Neural crest cell (in vitro differentiated cells): ENCODE results near the gene HNRNPM. TPM values are rescaled to one million over a fixed set of nuclear protein-coding genes. Genes with fewer than 3 reads are reported as not detected.
"Not testable (repeated sequence)": the region's sequence is repeated elsewhere in the genome, so short reads cannot be mapped to it uniquely, and the experiment has no call there.

ENCODE experiments used
- DNase-seq: peaks from one replicate; pipeline ENCODE4 v3.0.0; 2021; ENCODE audit warnings: low read depth, mixed read lengths, low spot score
- H3K27ac Mint-ChIP-seq: one replicate; pipeline ENCODE4 v1.8.0; 2021; ENCODE audit warnings: mild to moderate bottlenecking, mixed read lengths; ENCODE audit not compliant: unreplicated experiment
- H3K27me3 Mint-ChIP-seq: 2 replicates; pipeline ENCODE4 v1.8.0; 2021; ENCODE audit warnings: low read depth, mild to moderate bottlenecking, mixed read lengths
- H3K36me3 Mint-ChIP-seq: 2 replicates; pipeline ENCODE4 v1.8.0; 2021; ENCODE audit warnings: low read depth, mild to moderate bottlenecking, mixed read lengths
- H3K4me1 Mint-ChIP-seq: 2 replicates; pipeline ENCODE4 v1.8.0; 2021; ENCODE audit warnings: mixed read lengths
- H3K4me3 Mint-ChIP-seq: one replicate; pipeline ENCODE4 v1.8.0; 2021; ENCODE audit warnings: mild to moderate bottlenecking, mixed read lengths
- H3K9me3 Mint-ChIP-seq: 2 replicates; pipeline ENCODE4 v1.8.0; 2021; ENCODE audit warnings: mixed read lengths
- total RNA-seq: library from RNA; stranded (reverse); gene quantifications from 2 replicates; pipeline ENCODE4 v1.2.1, GENCODE V29; 2021
- TF ChIP-seq, protein P1 (sequence below): fragments of 200-600 bp; sonication (generic); conservative IDR thresholded peaks from 2 replicates; pipeline ENCODE4 v1.5.0; 2021; ENCODE audit warnings: antibody characterized with exemption, mild to moderate bottlenecking

Gene HNRNPM
- total RNA-seq, 1 donor from 2014 or later = 493 TPM

DNA sequence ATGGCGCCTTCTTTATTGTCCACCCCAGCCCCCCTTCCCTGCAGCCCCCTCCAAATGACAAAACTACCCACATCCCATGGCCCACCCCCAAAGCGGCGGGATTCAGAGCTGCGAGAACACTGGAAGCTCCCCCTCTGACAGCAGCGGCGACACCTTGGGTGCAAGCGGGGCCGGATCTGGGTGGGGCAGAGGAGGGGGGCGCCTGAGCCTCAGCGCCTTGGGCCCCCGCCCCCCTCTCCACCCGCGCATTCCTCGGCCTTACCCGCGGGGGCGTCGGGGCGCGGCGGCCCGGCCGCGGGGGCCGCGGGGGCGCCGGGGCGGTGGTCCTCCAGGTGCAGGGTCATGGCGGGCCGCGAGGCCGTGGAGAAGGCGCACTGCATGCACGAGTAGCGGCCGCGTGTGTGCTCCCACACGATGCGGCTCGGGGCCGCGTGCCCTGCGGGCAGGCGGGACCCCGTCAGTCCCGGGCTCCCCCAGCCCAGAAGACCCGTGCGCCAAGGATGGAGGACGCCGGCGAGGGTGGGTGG lies 65.9 kb downstream of the HNRNPM start:
- no peak for DNase-seq
- H3K27ac Mint-ChIP-seq = no peak overlapping the region

DNA sequence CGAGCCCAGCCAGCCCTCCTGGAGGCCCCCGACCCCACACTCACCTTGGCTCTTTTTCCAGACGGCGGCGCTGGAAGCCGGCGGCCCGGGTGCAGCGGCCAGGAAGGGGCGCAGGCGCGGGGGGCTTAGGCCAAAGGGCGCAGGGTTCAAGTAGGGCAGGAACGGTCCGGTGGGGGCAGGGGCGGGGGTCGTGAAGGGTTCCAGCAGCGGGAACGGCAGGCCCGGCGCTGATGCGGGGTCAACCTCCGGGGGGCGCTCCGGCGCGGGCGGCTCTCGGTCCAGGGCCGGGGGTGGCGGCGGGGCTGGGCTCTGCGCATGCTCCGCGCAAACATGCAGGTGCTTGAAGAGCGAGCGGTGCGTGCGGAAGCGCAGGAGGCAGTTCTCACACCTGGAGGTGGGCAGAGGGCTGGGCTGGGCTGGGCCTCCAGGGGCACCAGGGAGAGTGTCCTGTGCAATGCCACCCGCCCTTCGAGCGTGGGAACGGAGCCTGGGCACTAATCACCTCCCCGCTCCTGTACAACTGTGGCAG lies 66.9 kb downstream of the HNRNPM start:
- H3K4me3 Mint-ChIP-seq = no peak overlapping the region
- DNase-seq = no peak
- no peak overlapping the region for H3K27ac Mint-ChIP-seq
- H3K36me3 Mint-ChIP-seq = peaks cover 3% of the 10 kb centered on the region
- peaks cover 20% of the 10 kb centered on the region for H3K4me1 Mint-ChIP-seq
- H3K27me3 Mint-ChIP-seq = no peaks in the 10 kb centered on the region
- peaks cover 3% of the 10 kb centered on the region for H3K9me3 Mint-ChIP-seq
- TF ChIP-seq, protein P1, sequence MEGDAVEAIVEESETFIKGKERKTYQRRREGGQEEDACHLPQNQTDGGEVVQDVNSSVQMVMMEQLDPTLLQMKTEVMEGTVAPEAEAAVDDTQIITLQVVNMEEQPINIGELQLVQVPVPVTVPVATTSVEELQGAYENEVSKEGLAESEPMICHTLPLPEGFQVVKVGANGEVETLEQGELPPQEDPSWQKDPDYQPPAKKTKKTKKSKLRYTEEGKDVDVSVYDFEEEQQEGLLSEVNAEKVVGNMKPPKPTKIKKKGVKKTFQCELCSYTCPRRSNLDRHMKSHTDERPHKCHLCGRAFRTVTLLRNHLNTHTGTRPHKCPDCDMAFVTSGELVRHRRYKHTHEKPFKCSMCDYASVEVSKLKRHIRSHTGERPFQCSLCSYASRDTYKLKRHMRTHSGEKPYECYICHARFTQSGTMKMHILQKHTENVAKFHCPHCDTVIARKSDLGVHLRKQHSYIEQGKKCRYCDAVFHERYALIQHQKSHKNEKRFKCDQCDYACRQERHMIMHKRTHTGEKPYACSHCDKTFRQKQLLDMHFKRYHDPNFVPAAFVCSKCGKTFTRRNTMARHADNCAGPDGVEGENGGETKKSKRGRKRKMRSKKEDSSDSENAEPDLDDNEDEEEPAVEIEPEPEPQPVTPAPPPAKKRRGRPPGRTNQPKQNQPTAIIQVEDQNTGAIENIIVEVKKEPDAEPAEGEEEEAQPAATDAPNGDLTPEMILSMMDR = no peak

More for the DNA sequence above, 65.9 kb downstream of the HNRNPM start:
- Mint-ChIP-seq H3K9me3 (peaks cover 3% of the 10 kb centered on the region), H3K4me3 (no peak overlapping the region), H3K4me1 (peaks cover 26% of the 10 kb centered on the region), H3K36me3 (peaks cover 3% of the 10 kb centered on the region), H3K27me3 (no peaks in the 10 kb centered on the region)
- TF ChIP-seq, protein P1 = no peak

- TF ChIP-seq, protein P1 = no peak
- Mint-ChIP-seq H3K4me1 (peaks cover 20% of the 10 kb centered on the region), H3K36me3 (peaks cover 3% of the 10 kb centered on the region), H3K4me3 (peak overlapping the region; percentile 64), H3K27me3 (peaks cover under 1% of the 10 kb centered on the region), H3K27ac (no peak overlapping the region), H3K9me3 (peaks cover 3% of the 10 kb centered on the region)
- no peak for DNase-seq
These were observed 67.6 kb downstream of the HNRNPM start for GRCh38 chr19:8512115-8512967.

- DNase-seq = no peak
- H3K4me1 Mint-ChIP-seq = peaks cover 20% of the 10 kb centered on the region
- H3K27me3 Mint-ChIP-seq = peaks cover 5% of the 10 kb centered on the region
- TF ChIP-seq, protein P1 = no peak
- peak overlapping the region; percentile 94 for H3K4me3 Mint-ChIP-seq
- peak overlapping the region; percentile 100 for H3K27ac Mint-ChIP-seq
- peaks cover 3% of the 10 kb centered on the region for H3K36me3 Mint-ChIP-seq
- peaks cover 3% of the 10 kb centered on the region for H3K9me3 Mint-ChIP-seq
These were observed 68.4 kb downstream of the HNRNPM start for GRCh38 chr19:8513036-8513686.

GRCh38 chr19:8513687-8514504 lies 69.1 kb downstream of the HNRNPM start, which contains the start of gene ZNF414:
ZNF414 (minus strand) TSS chr19:8514167; CDS start chr19:8514046, 121 bp downstream.
- Mint-ChIP-seq H3K4me3 (peak within 1 kb of the TSS; percentile 94), H3K36me3 (peaks cover 3% of the 10 kb centered on the region), H3K9me3 (peaks cover 3% of the 10 kb centered on the region), H3K27me3 (peaks cover 5% of the 10 kb centered on the region), H3K4me1 (peaks cover 20% of the 10 kb centered on the region), H3K27ac (peak within 1 kb of the TSS; percentile 100)
- TF ChIP-seq, protein P1 = no peak
- DNase-seq = peak; percentile 98

- peaks cover 20% of the 10 kb centered on the region for H3K4me1 Mint-ChIP-seq
These were observed 69.8 kb downstream of the HNRNPM start for GRCh38 chr19:8514505-8515009.

More at GRCh38 chr19:8514505-8515009, 69.8 kb downstream of the HNRNPM start:
- H3K27me3 Mint-ChIP-seq, H3K27ac Mint-ChIP-seq, H3K36me3 Mint-ChIP-seq, H3K9me3 Mint-ChIP-seq, DNase-seq: not testable (repeated sequence)
- peak overlapping the region; percentile 94 for H3K4me3 Mint-ChIP-seq
